WERI-Rb-1 (cell line): ENCODE measurements around the gene RNF40.
A peak's percentile ranks its signal among the peaks of the same experiment; 100 is the strongest.

Experiments used
- DNase-seq: peaks from one replicate; pipeline ENCODE4 v3.0.0-alpha.2; 2020
- H3K27ac ChIP-seq: fragments of 250-450 bp; sonication (Bioruptor Pico); 2 replicates; pipeline ENCODE4 v1.5.1; 2020; ENCODE audit warnings: mild to moderate bottlenecking, moderate library complexity
- H3K27me3 ChIP-seq: fragments of 250-450 bp; sonication (Bioruptor Pico); 2 replicates; pipeline ENCODE4 v1.5.1; 2021; ENCODE audit warnings: mild to moderate bottlenecking, low read depth, moderate library complexity; ENCODE audit not compliant: insufficient read depth, severe bottlenecking
- H3K36me3 ChIP-seq: fragments of 250-450 bp; sonication (Bioruptor Pico); 2 replicates; pipeline ENCODE4 v1.5.1; 2020; ENCODE audit warnings: mild to moderate bottlenecking, moderate library complexity
- H3K4me3 ChIP-seq: 2 replicates; pipeline ENCODE4 v1.5.1; 2011; ENCODE audit warnings: low read depth, mild to moderate bottlenecking, control low read depth, low read length
- H3K9me3 ChIP-seq: fragments of 250-450 bp; sonication (Bioruptor Pico); 2 replicates; pipeline ENCODE4 v1.5.1; 2021; ENCODE audit warnings: mild to moderate bottlenecking, moderate library complexity; ENCODE audit not compliant: severe bottlenecking
- CTCF ChIP-seq: IDR thresholded peaks from 2 replicates; pipeline ENCODE4 v1.5.1; 2011; ENCODE audit warnings: low read depth, mild to moderate bottlenecking, control low read depth, inconsistent platforms, low read length

The RNF40 gene

DNA sequence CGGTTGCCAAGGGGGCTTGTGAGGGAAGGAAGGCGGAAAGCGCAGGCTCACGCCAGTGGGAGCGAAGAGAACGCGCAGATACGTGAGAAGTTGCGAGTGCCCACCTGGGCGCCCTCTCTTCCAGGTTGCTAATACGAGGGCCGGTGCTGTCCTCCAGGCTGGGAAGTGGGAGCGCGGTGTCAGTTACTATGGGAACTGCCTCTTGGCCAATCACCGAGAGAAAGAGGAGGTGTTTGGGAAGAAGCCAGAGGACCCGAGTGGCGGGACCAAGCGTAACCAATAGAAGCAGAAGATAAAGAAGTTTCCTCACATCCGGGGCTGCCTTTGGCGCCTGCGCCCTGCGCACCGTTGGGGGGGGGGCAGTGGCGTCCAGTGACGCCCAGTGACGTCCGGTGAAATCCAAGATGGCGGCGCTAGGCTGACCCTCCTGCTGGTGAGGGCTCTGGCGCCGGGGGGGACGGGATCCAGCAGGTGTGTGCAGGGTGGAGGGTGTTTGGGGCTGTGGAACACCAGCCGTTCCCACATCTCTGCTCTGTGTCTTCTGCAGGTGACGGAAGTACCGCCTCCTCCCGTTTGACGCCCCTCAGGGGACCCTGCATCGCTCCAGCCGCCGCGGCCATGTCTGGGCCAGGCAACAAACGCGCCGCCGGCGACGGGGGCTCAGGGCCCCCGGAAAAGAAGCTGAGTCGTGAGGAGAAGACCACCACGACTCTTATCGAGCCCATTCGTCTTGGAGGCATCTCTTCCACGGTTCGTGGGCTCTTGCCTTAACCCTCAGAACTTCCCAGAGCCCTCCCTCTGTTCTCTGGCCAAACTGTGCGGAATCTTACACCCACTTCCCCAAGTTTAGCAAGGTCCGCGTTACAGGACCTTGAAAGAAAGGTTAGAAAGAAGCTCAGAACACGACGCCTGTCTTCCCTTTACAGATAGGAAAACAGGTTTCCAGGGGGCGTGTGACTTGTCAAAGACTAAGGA is at the start of gene RNF40, which contains the start of gene CFAP119:
Gene RNF40, plus strand, starts transcription at position 395 of the 975 bp plus-strand sequence. Its CDS starts 224 bp downstream, at position 619.
Gene CFAP119, minus strand, starts transcription at position 135 of the 975 bp plus-strand sequence. CDS start 314 bp downstream, outside the sequence.
- Histone ChIP-seq H3K36me3 (peaks cover 66% of the 10 kb centered on the region), H3K27me3 (no peaks in the 10 kb centered on the region), H3K4me3 (peak within 1 kb of the TSS; percentile 65), H3K27ac (peak within 1 kb of the TSS; percentile 85), H3K9me3 (no peaks in the 10 kb centered on the region)
- peak; percentile 97 for DNase-seq
- no peak for TF ChIP-seq CTCF

GRCh38 chr16:30715750-30716445 is 46.2 kb upstream of the RNF40 start:
- TF ChIP-seq CTCF = no peak
- DNase-seq = no peak
- Histone ChIP-seq H3K9me3 (no peaks in the 10 kb centered on the region), H3K27me3 (no peaks in the 10 kb centered on the region), H3K27ac (no peak overlapping the region), H3K4me3 (no peak overlapping the region), H3K36me3 (peaks cover 93% of the 10 kb centered on the region)

DNA sequence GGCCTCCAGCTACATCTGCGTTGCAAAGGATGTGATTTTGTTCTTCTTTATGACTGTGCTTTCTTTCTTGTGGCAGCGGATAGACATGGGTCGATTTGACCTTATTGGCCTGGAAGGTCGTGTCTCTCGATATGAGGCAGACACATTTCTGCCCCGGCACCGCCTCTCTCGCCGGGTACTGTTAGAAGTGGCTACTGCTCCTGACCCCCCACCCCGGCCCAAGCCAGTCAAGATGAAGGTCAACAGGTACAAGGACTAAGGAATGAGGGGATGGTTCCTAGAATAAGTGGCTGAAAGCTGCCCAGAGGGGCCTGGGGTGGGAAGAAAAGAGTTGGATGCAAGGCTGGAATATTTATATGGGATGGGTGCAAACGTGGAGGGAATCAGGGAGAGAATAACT is 42.0 kb upstream of the RNF40 start:
- Histone ChIP-seq H3K36me3 (peaks cover 94% of the 10 kb centered on the region), H3K27me3 (no peaks in the 10 kb centered on the region), H3K4me3 (no peak overlapping the region), H3K9me3 (no peaks in the 10 kb centered on the region), H3K27ac (no peak overlapping the region)
- DNase-seq = no peak
- TF ChIP-seq CTCF = no peak

- H3K9me3 ChIP-seq = no peaks in the 10 kb centered on the region
- no peak for TF ChIP-seq CTCF
- H3K27ac ChIP-seq = peak overlapping the region; percentile 67; the same call in 1 of the 2 replicates
- DNase-seq = no peak
- H3K27me3 ChIP-seq = no peaks in the 10 kb centered on the region
- H3K4me3 ChIP-seq = no peak overlapping the region
- peaks cover 96% of the 10 kb centered on the region for H3K36me3 ChIP-seq
Measured at GRCh38 chr16:30720694-30721093, 41.4 kb upstream of the RNF40 start.

- Histone ChIP-seq H3K4me3 (no peak overlapping the region), H3K9me3 (no peaks in the 10 kb centered on the region), H3K27me3 (no peaks in the 10 kb centered on the region), H3K36me3 (peaks cover 96% of the 10 kb centered on the region), H3K27ac (peak overlapping the region; percentile 67)
- no peak for TF ChIP-seq CTCF
- DNase-seq = no peak
Measured at GRCh38 chr16:30721167-30721566, 41.0 kb upstream of the RNF40 start.
